T-helper 17 cell (primary cell): ENCODE measurements around the gene OR5B17. TPM values are rescaled to one million over a fixed set of nuclear protein-coding genes. Genes with fewer than 3 reads are reported as not detected.
"Not testable (repeated sequence)": the region's sequence is repeated elsewhere in the genome, so short reads cannot be mapped to it uniquely, and the experiment has no call there.

Experiments
- ATAC-seq: fragments of 150-1000 bp; cut with Tn5 transposase; 2 replicates; pipeline ENCODE4 v1.10.0; 2021; ENCODE audit warnings: mild to moderate bottlenecking, moderate library complexity
- DNase-seq, 3 donors: peaks; one replicate each; pipeline versions ENCODE4 v3.0.0 to v3.0.0-alpha.2; 2020 to 2021
- H3K9me3 ChIP-seq: one replicate; pipeline ENCODE4 v1.7.0; 2013; ENCODE audit warnings: low read length, mild to moderate bottlenecking; ENCODE audit not compliant: control insufficient read depth, poor library complexity, severe bottlenecking
- H3K27ac Mint-ChIP-seq: one replicate; pipeline ENCODE4 v1.8.0; 2022; ENCODE audit warnings: mild to moderate bottlenecking, moderate library complexity, mixed read lengths
- H3K27me3 Mint-ChIP-seq: one replicate; pipeline ENCODE4 v1.8.0; 2022; ENCODE audit warnings: mixed read lengths
- H3K36me3 Mint-ChIP-seq: one replicate; pipeline ENCODE4 v1.8.0; 2022; ENCODE audit warnings: low read depth, mixed read lengths
- H3K4me1 Mint-ChIP-seq: one replicate; pipeline ENCODE4 v1.8.0; 2022; ENCODE audit warnings: mild to moderate bottlenecking, mixed read lengths
- H3K4me3 Mint-ChIP-seq: one replicate; pipeline ENCODE4 v1.8.0; 2022; ENCODE audit warnings: mild to moderate bottlenecking, moderate library complexity, mixed read lengths
- total RNA-seq, 4 donors: library from RNA in 2 of 4; stranded (reverse) in 2 of 4; gene quantifications; one replicate each; pipeline ENCODE4 v1.2.3 and lab custom pipeline; 2022 to 2026

The OR5B17 gene
- total RNA-seq (not detected), total RNA-seq (lab: John Stamatoyannopoulos, UW) (0 reads per million in 2 donors)

DNA sequence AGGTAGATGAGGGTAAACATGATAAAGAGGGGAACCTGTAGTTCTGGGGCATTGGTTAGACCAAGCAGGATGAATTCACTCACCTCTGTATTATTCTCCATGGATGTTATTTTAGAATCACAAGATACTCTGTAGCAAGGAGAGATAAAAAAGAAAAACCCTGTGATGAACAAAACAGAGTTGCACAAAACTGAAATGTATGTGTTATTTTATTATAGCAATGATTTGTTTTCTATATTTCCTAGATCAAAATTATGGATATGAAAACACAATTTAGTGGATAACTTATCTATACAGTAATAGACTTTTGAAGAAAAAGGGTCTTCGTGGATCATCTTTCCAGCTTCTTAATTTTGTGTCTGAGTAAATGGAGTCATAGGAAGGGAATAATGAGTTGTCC lies at the start of gene OR5B17:
OR5B17 (minus strand) TSS at position 101 of the 400 bp plus-strand sequence; CDS start at position 101, 0 bp downstream.
- no peaks in the 10 kb centered on the region for H3K9me3 ChIP-seq
- Mint-ChIP-seq H3K27me3 (peaks cover 41% of the 10 kb centered on the region), H3K4me3 (no peak within 1 kb of the TSS), H3K36me3 (no peaks in the 10 kb centered on the region), H3K27ac (no peak within 1 kb of the TSS), H3K4me1 (no peaks in the 10 kb centered on the region)
- ATAC-seq: no peak
- DNase-seq: no peak

DNA sequence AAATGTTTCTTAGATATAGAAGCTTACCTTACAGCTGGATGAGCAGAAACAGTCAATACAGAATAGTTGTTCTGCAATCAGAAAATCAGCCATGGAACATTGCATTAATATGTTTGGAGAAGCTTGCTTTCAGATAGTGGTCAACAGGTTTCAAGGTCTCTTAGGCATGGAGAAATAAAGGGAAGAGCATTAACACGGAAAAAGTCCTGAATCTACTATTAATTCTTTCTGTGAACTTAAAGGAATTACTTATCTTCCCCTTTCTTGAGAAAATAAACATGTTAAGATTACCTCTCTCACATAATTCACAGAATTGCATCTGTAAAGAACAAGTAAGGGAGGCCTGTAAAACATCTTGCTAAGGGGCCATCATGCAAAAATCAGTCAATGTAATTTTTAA lies 47.9 kb upstream of the OR5B17 start, which contains the start of gene OR5B3:
OR5B3 (minus strand) TSS at position 101 of the 400 bp plus-strand sequence. CDS start 3,465 bp downstream, outside the sequence.
- no peak within 1 kb of the TSS for H3K4me3 Mint-ChIP-seq
- H3K36me3 Mint-ChIP-seq: no peaks in the 10 kb centered on the region
- H3K4me1 Mint-ChIP-seq: no peaks in the 10 kb centered on the region
- ATAC-seq: no peak
- DNase-seq: no peak
- H3K27me3 Mint-ChIP-seq: peaks cover 4% of the 10 kb centered on the region
- no peaks in the 10 kb centered on the region for H3K9me3 ChIP-seq
- no peak within 1 kb of the TSS for H3K27ac Mint-ChIP-seq

DNA sequence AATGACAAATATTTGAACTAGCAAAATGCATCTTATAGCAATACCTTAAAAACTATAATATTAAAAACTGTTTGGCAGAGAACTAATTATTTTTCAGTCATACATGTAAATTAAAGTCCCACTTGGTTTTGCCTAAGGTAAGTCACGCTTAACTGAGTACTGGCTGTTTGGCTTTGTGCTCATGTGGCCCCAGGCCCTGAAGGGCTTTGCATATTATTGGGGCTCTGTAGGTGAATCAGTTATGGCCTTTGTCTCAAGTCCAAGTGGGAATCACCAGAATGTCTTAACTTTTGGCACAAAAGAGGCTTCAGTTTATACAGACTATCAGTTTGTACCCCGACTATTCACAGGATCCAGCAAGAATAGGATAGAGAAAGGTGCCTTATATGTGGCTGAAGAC lies 40.8 kb upstream of the OR5B17 start:
- not testable (repeated sequence) for H3K27ac Mint-ChIP-seq, H3K9me3 ChIP-seq, H3K4me1 Mint-ChIP-seq, H3K36me3 Mint-ChIP-seq, DNase-seq, H3K4me3 Mint-ChIP-seq, ATAC-seq
- peaks cover 13% of the 10 kb centered on the region for H3K27me3 Mint-ChIP-seq

DNA sequence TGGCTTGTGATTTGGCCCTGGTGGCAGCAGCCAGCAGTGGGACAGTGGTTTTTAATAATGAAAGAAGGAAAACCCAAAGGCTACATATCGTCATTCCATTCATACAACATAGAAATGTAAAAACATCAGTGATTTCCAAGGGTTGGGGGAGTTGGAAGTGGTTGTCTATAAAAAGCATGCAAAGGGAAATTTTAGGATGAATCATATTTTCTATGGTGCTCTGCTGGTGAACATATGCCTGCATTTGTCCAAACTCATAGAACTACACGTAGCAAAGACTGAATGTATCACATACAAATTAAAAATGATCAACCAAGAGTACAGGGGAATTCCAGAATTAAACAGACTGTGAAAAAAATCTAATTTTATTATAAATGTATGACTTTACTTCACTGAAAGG lies 36.7 kb upstream of the OR5B17 start:
- ATAC-seq: no peak
- DNase-seq: no peak
- no peak overlapping the region for H3K4me3 Mint-ChIP-seq

DNA sequence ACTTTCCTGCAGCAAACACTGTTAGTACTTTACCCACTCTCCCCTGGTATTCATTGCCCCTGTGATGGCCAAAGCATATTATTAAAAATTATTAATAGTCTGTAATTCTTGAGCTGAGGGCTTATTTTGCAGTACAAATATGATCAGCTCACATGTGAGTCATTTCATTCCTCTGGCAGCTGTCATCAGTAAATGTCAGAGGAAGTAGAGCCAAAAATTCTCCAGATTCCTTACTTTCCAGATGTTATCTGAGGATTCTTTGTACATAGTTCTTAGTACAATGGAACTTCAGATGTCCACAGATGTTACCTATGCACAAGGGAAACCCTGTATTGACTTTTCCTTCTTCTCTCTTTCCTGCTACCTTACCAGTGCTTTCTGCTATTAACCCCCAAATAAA lies 35.3 kb upstream of the OR5B17 start:
- Mint-ChIP-seq H3K4me1 (no peaks in the 10 kb centered on the region), H3K27me3 (peaks cover 18% of the 10 kb centered on the region), H3K4me3 (no peak overlapping the region), H3K27ac (no peak overlapping the region), H3K36me3 (peaks cover 3% of the 10 kb centered on the region)
- ATAC-seq (no peak), DNase-seq (no peak)
- no peaks in the 10 kb centered on the region for H3K9me3 ChIP-seq

More for the DNA sequence above, 36.7 kb upstream of the OR5B17 start:
- peaks cover 3% of the 10 kb centered on the region for H3K36me3 Mint-ChIP-seq
- no peaks in the 10 kb centered on the region for H3K4me1 Mint-ChIP-seq
- H3K27ac Mint-ChIP-seq: no peak overlapping the region
- H3K9me3 ChIP-seq: no peaks in the 10 kb centered on the region
- H3K27me3 Mint-ChIP-seq: peaks cover 13% of the 10 kb centered on the region

DNA sequence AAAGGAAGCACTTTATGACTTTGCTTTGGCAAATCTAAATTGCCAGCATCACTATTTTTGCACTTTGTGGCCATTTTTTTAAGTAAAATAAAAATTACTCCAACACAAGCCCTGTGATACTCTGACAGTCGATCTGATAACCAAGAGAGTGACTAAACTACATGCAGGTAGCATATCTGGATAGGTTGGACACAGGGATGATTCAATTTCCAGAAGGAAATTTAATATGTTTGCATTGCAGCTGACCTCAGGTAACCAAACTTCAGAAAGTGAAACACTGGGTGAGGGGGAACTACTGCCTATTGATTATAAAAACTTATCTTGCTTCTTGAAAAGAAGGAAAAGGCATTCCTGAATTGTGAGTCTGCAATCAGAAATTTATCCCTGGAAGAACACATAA lies 33.9 kb upstream of the OR5B17 start:
- ATAC-seq: no peak
- Mint-ChIP-seq H3K36me3 (peaks cover 3% of the 10 kb centered on the region), H3K27ac (no peak overlapping the region), H3K4me1 (no peaks in the 10 kb centered on the region), H3K4me3 (no peak overlapping the region), H3K27me3 (peaks cover 18% of the 10 kb centered on the region)
- no peaks in the 10 kb centered on the region for H3K9me3 ChIP-seq
- DNase-seq: no peak

DNA sequence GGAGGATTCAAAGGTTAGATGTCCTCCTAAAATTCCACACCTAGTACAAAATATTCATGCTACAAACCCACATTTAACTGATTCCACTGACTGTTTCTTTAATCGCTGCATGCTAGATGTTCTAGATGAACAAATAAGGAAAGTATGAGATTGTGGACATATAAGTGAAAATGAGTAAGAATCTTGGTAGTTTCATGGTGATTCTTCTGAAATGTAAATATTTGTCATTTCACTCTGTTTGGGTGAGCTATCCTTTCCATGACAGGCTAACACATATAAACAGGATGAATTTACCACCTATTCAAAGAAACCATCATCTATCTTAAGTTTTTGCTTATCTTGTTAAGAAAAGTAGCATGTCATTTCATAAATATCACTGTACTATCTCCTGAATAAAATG lies 33.0 kb upstream of the OR5B17 start:
- Mint-ChIP-seq H3K36me3 (peaks cover 3% of the 10 kb centered on the region), H3K4me1 (no peaks in the 10 kb centered on the region), H3K27me3 (peaks cover 18% of the 10 kb centered on the region), H3K27ac (no peak overlapping the region), H3K4me3 (no peak overlapping the region)
- no peak for ATAC-seq
- H3K9me3 ChIP-seq: no peaks in the 10 kb centered on the region
- no peak for DNase-seq

DNA sequence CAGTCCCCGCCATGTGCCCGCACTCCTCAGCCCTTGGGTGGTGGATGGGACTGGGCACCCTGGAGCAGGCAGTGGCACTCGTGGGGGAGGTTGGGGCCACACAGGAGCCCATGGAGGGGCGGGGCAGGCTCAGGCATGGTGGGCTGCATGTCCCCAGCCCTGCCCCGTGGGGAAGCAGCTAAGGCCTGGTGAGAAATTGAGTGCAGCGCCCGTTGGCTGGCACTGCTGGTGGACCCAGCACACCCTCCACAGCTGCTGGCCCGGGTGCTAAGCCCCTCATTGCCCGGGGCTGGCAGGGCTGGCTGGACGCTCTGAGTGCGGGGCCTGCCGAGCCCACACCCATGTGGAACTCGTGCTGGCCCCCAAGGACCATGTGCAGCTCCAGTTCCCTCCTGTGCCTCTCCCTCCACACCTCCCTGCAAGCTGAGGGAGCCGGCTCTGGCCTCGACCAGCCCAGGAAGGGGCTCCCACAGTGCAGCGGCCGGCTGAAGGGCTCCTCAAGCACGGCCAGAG lies 31.7 kb upstream of the OR5B17 start:
- peaks cover 3% of the 10 kb centered on the region for H3K36me3 Mint-ChIP-seq
- no peak overlapping the region for H3K27ac Mint-ChIP-seq
- no peak for ATAC-seq
- H3K27me3 Mint-ChIP-seq: peaks cover 14% of the 10 kb centered on the region
- no peaks in the 10 kb centered on the region for H3K4me1 Mint-ChIP-seq
- H3K9me3 ChIP-seq: no peaks in the 10 kb centered on the region
- H3K4me3 Mint-ChIP-seq: no peak overlapping the region
- no peak for DNase-seq

DNA sequence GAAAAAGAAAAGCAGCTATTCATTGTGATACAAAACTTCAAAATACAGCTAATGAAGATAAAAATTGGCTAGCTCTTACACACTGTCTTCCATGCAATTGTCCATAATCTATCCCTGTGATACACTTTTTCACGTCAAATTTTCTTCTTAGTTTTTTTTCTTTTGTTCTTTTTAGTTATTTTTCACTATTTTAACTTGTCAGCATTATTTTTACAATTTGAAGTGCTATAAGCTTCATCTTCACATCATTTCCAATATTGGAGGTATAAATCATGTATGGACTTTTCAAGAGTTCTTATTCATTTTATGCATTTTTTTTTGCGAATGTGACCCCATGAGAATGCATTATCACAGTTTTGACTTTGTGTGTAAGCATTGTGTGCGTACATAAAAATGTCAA lies 4.1 kb downstream of the OR5B17 start:
- Mint-ChIP-seq H3K36me3 (no peaks in the 10 kb centered on the region), H3K27me3 (peaks cover 42% of the 10 kb centered on the region), H3K4me1 (no peaks in the 10 kb centered on the region), H3K27ac (no peak overlapping the region), H3K4me3 (no peak overlapping the region)
- no peak for DNase-seq
- ATAC-seq: no peak
- no peaks in the 10 kb centered on the region for H3K9me3 ChIP-seq

DNA sequence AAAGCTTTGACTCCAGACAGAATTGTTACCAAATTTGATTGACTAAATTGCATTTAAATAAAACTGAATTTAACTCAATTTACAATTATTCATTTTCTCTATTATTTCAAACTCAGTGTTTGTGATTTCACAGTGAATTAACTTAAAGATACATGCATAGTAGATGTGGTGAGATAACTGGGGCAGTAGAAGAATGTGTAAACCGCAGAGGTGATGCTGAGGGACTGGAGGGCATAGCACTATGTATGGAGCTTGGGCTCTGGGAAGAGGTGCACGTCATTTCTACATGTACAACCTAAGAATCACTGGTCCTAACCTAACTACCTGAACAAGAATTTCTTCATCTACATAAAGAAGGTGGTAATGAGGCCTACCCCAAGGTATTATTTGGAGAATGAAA lies 13.7 kb downstream of the OR5B17 start:
- Mint-ChIP-seq H3K27ac (no peak overlapping the region), H3K36me3 (no peaks in the 10 kb centered on the region), H3K4me1 (no peaks in the 10 kb centered on the region), H3K4me3 (no peak overlapping the region), H3K27me3 (peaks cover 9% of the 10 kb centered on the region)
- no peak for ATAC-seq
- DNase-seq: no peak
- H3K9me3 ChIP-seq: no peaks in the 10 kb centered on the region

DNA sequence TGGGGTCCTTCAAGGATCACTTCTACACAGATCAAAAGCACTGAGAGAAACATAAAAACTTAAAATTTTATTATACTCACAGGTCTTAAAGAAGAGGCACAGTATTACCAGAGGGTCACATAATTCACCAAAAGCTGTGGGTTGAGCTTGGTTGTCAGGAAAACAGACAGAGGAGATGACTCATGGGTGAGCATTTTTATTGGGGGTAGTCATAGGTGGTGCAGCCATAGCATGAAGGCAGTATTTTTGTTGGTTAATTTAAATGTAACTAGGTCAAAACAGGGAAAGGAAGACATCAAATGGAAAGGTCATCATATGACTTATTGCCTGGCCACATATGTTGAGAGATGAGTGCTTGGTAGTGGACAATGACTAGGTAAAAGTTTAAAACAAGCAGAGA lies 24.2 kb downstream of the OR5B17 start:
- H3K9me3 ChIP-seq: no peaks in the 10 kb centered on the region
- no peaks in the 10 kb centered on the region for H3K4me1 Mint-ChIP-seq
- no peak overlapping the region for H3K4me3 Mint-ChIP-seq
- no peak overlapping the region for H3K27ac Mint-ChIP-seq
- ATAC-seq: no peak
- no peak for DNase-seq
- peaks cover 2% of the 10 kb centered on the region for H3K36me3 Mint-ChIP-seq
- H3K27me3 Mint-ChIP-seq: peaks cover 8% of the 10 kb centered on the region

DNA sequence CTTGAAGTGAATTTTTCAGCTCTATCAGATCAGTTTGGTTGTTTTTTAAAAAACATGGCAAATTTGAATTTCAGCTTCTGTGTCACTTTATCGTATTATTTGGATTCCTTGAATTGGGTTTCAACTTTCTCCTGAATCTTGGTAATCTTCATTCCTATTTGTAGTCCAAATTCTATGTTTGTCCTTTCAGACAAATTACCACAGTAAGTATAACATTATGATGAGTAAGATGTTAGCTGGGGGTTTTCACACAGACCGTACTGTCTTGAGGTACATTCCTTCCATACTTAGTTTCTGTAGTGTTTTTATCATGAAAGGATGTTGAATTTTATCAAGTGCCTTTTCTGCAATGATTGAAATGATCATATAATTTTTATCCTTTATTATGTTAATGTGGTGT lies 28.0 kb downstream of the OR5B17 start:
- Mint-ChIP-seq H3K4me1 (no peaks in the 10 kb centered on the region), H3K4me3 (no peak overlapping the region), H3K36me3 (peaks cover 2% of the 10 kb centered on the region), H3K27ac (no peak overlapping the region), H3K27me3 (peaks cover 8% of the 10 kb centered on the region)
- no peak for DNase-seq
- ATAC-seq: no peak
- no peaks in the 10 kb centered on the region for H3K9me3 ChIP-seq

DNA sequence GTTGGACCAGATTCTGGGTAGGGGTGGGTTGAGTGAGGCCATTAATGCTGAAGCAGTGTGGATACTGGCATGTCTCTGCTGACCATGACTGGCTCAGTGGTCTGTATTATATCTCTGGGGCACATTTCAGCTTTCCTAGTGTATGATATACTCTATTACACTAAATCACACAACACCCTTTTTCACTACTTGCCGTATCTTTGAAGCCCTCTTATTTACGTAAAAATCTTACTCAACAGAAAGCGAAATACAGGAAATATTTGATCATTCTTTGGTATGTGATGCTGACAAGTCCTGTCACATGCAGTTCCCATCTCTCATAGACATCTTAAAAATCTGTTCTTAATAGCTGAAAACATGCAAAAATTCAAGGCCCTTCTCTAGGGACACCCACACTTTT lies 40.3 kb downstream of the OR5B17 start:
- H3K9me3 ChIP-seq: no peaks in the 10 kb centered on the region
- H3K4me1 Mint-ChIP-seq: no peaks in the 10 kb centered on the region
- no peak overlapping the region for H3K4me3 Mint-ChIP-seq
- no peak for DNase-seq
- no peak overlapping the region for H3K27ac Mint-ChIP-seq
- H3K36me3 Mint-ChIP-seq: no peaks in the 10 kb centered on the region
- H3K27me3 Mint-ChIP-seq: peaks cover 13% of the 10 kb centered on the region
- ATAC-seq: no peak

DNA sequence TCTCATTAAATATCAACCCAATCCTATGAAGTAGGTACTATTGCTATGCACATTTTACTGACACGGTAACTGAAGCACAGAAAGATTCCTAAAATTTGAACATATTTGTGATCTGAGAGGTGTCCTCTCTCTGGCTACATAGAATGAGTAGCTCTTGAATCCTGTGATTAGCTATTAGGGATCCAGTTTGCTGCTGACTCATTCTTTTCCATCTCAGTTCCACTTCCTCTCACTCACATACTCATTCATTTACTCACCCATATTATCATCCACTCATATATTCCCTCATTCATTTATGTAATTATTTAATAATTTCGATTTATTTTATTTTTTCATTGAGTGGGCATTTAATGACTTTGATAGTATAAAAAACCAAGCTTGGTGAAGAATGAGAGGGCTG lies 42.7 kb downstream of the OR5B17 start:
- Mint-ChIP-seq H3K27me3 (peaks cover 23% of the 10 kb centered on the region), H3K36me3 (no peaks in the 10 kb centered on the region), H3K4me1 (no peaks in the 10 kb centered on the region), H3K27ac (no peak overlapping the region), H3K4me3 (no peak overlapping the region)
- H3K9me3 ChIP-seq: no peaks in the 10 kb centered on the region
- no peak for DNase-seq
- no peak for ATAC-seq
